Nephron (organoid): ENCODE results near the gene MLLT10.

Source experiments
- H3K27ac Mint-ChIP-seq, 3 experiments: 2 replicates each; pipeline ENCODE4 v1.8.0; 2020; ENCODE audit warnings: mixed read lengths in 3 of 3, mild to moderate bottlenecking in 2 of 3, moderate library complexity in 1 of 3
- H3K27me3 Mint-ChIP-seq: 2 replicates; pipeline ENCODE4 v1.8.0; 2021; ENCODE audit warnings: low read depth, mild to moderate bottlenecking, moderate library complexity, mixed read lengths
- H3K36me3 Mint-ChIP-seq: 2 replicates; pipeline ENCODE4 v1.8.0; 2020; ENCODE audit warnings: low read depth, mixed read lengths
- H3K4me1 Mint-ChIP-seq: 2 replicates; pipeline ENCODE4 v1.8.0; 2020; ENCODE audit warnings: mixed read lengths
- H3K4me3 Mint-ChIP-seq, 3 experiments: 2 replicates each; pipeline ENCODE4 v1.8.0; 2020; ENCODE audit warnings: mild to moderate bottlenecking in 3 of 3, mixed read lengths in 3 of 3, moderate library complexity in 2 of 3
- H3K9me3 Mint-ChIP-seq: 2 replicates; pipeline ENCODE4 v1.8.0; 2020; ENCODE audit warnings: mixed read lengths
- TF ChIP-seq, protein P1 (sequence below), 3 experiments: fragments of 200-600 bp; sonication (generic); IDR thresholded peaks; one replicate each; pipeline ENCODE4 v1.5.0; 2021; ENCODE audit warnings: antibody characterized with exemption in 3 of 3; ENCODE audit not compliant: unreplicated experiment in 3 of 3

MLLT10 gene

DNA sequence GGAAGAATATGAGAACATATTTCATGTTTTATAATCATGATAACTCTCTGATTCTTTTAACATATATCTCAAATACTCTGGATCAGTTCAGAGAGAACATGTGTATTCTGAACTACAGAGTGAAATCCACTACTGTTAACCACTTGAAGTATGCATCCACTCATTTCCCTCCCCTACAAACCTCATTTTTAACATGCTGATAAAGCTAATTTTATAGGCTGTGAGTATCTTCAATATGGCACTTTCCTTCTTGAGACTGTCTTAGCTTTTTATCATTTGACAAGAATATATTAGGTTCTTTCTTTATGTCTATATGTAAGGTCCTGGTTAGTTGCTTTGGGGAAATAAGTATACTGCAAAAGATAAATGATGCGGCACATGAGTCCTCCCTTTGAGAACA is 154.8 kb downstream of the MLLT10 start:
- peaks cover 39% of the 10 kb centered on the region for H3K36me3 Mint-ChIP-seq
- H3K9me3 Mint-ChIP-seq: no peaks in the 10 kb centered on the region
- no peaks in the 10 kb centered on the region for H3K27me3 Mint-ChIP-seq
- peaks cover 4% of the 10 kb centered on the region for H3K4me1 Mint-ChIP-seq
- TF ChIP-seq, protein P1, sequence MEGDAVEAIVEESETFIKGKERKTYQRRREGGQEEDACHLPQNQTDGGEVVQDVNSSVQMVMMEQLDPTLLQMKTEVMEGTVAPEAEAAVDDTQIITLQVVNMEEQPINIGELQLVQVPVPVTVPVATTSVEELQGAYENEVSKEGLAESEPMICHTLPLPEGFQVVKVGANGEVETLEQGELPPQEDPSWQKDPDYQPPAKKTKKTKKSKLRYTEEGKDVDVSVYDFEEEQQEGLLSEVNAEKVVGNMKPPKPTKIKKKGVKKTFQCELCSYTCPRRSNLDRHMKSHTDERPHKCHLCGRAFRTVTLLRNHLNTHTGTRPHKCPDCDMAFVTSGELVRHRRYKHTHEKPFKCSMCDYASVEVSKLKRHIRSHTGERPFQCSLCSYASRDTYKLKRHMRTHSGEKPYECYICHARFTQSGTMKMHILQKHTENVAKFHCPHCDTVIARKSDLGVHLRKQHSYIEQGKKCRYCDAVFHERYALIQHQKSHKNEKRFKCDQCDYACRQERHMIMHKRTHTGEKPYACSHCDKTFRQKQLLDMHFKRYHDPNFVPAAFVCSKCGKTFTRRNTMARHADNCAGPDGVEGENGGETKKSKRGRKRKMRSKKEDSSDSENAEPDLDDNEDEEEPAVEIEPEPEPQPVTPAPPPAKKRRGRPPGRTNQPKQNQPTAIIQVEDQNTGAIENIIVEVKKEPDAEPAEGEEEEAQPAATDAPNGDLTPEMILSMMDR (IDR thresholded peaks at IDR 0.05; ENCODE audit: unreplicated experiment in 3 of 3): no peak
- no peak overlapping the region for H3K27ac Mint-ChIP-seq
- H3K4me3 Mint-ChIP-seq: no peak overlapping the region

GRCh38 chr10:21689881-21690280 is 155.8 kb downstream of the MLLT10 start:
- peaks cover 36% of the 10 kb centered on the region for H3K36me3 Mint-ChIP-seq
- H3K27ac Mint-ChIP-seq: no peak overlapping the region
- H3K4me3 Mint-ChIP-seq: no peak overlapping the region
- H3K4me1 Mint-ChIP-seq: peaks cover 15% of the 10 kb centered on the region
- TF ChIP-seq, protein P1 (IDR thresholded peaks at IDR 0.05; ENCODE audit: unreplicated experiment in 3 of 3): no peak
- H3K27me3 Mint-ChIP-seq: no peaks in the 10 kb centered on the region
- no peaks in the 10 kb centered on the region for H3K9me3 Mint-ChIP-seq

DNA sequence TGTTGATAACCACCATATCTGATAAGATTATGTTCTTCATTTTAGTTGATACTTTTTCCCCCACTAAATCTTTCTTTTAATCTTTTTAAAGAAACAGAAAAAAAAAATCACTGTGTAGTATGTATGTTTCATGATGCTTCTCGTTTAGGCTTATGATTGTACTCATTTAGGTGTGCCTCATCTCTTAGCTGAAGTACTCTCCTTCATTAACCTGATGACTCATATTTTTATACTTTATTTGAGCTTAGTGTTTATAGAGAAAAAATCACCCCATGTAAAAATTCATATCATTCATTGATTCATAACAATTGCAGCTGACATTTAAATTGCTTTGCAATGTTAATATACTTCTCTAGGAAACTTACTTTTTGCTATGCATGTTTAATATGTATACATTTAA is 158.9 kb downstream of the MLLT10 start:
- Mint-ChIP-seq H3K36me3 (peaks cover 47% of the 10 kb centered on the region), H3K4me1 (peaks cover 26% of the 10 kb centered on the region), H3K4me3 (no peak overlapping the region), H3K27ac (no peak overlapping the region), H3K9me3 (peaks cover 2% of the 10 kb centered on the region), H3K27me3 (no peaks in the 10 kb centered on the region)
- TF ChIP-seq, protein P1 (IDR thresholded peaks at IDR 0.05; ENCODE audit: unreplicated experiment in 3 of 3): no peak

DNA sequence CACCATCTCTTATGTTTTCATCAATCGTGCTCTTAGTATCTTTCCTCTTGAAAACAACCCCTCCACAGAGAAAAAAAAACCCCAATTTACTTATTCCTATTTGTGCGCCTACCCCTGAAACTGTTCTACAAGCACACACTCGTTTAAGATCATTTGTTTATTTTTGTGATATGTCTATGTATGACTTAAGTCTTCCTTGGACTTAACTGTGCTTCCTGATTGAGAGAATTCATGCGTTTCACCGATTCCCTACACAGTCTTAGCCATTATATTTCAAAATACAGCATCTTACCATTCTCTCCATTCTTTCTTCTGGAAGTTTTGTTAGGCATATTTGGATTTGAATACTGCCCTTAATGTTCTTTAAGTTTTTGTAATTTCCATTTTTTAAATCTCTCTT is 159.4 kb downstream of the MLLT10 start:
- Mint-ChIP-seq H3K27ac (no peak overlapping the region), H3K36me3 (peaks cover 51% of the 10 kb centered on the region), H3K4me3 (no peak overlapping the region), H3K9me3 (peaks cover 7% of the 10 kb centered on the region), H3K27me3 (no peaks in the 10 kb centered on the region), H3K4me1 (peaks cover 26% of the 10 kb centered on the region)
- TF ChIP-seq, protein P1 (IDR thresholded peaks at IDR 0.05; ENCODE audit: unreplicated experiment in 3 of 3): no peak

DNA sequence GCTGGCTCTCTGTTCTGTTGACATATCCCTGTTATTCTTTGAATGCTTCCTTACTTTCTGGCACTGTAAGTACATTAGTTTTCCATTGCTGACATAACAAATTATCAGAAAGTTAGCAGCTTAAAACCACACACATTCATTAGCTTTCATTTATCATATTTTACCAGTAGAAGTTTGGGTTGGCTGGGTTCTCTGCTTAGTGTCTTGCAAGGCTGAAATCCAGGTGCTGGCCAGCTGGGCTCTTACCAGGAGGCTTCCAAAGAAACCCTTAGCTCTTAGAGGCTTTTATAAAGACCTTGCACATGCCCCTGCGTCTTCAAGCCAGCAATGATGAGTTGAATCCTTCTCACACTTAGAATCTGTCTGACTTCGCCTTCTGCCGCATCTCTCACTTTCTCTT is 160.6 kb downstream of the MLLT10 start:
- Mint-ChIP-seq H3K4me1 (peaks cover 26% of the 10 kb centered on the region), H3K27ac (peak overlapping the region in 2 of 3 experiments; percentile 26 to 58), H3K9me3 (peaks cover 17% of the 10 kb centered on the region), H3K27me3 (no peaks in the 10 kb centered on the region), H3K4me3 (no peak overlapping the region), H3K36me3 (peaks cover 63% of the 10 kb centered on the region)
- TF ChIP-seq, protein P1 (IDR thresholded peaks at IDR 0.05; ENCODE audit: unreplicated experiment in 3 of 3): no peak

DNA sequence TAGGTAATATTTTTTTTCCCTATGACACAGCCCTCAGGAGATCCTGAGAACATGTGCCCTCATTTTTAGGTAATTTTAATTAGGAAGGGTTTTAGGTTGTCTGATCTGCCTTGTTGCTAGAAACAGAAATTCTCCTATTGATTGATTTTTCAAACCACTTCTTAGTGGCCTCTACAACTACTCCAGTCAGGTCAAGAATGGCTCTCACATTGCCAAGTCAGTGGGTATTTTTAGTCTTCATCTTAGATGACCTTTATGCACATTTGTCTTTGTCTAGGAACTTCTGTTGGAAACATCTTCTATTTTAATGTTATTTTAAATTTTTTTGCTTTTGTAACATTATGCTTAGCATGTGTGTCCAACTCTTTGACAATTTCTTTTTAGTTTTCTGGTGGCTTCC is 162.3 kb downstream of the MLLT10 start:
- H3K27me3 Mint-ChIP-seq: no peaks in the 10 kb centered on the region
- H3K4me3 Mint-ChIP-seq: no peak overlapping the region
- peaks cover 33% of the 10 kb centered on the region for H3K9me3 Mint-ChIP-seq
- peaks cover 26% of the 10 kb centered on the region for H3K4me1 Mint-ChIP-seq
- peaks cover 73% of the 10 kb centered on the region for H3K36me3 Mint-ChIP-seq
- no peak overlapping the region for H3K27ac Mint-ChIP-seq
- TF ChIP-seq, protein P1 (IDR thresholded peaks at IDR 0.05; ENCODE audit: unreplicated experiment in 3 of 3): no peak
